Measurements from ENCODE around the gene LEF1. TPM values are rescaled to one million over a fixed set of nuclear protein-coding genes. Genes with fewer than 3 reads are reported as not detected.
A peak's percentile ranks its signal among the peaks of the same experiment; 100 is the strongest.

The LEF1 gene
- total RNA-seq, 1 donor from 2014 or later = 76.6 TPM

DNA sequence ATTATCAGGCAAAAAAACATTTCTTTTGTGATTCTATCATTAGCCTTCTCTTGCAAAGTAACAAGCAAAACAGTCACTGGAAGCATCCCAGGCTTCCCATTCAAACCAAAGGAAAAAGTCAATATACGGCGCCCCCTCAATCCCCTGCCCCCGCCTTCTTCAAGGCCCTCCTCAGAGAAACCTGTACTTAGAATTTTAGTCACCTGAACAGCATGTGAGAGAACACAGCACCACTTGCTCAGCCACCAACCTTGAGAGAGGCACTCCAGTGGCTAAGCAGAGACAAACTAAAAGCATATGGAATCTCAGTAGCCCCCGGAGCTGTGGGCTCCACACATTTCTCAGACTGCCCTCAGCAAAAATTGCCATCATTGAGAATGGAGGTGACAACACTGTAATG lies 25.2 kb downstream of the LEF1 start:
- Mint-ChIP-seq H3K4me3 (no peak overlapping the region), H3K27me3 (ENCODE audit: low read depth) (no peaks in the 10 kb centered on the region), H3K9me3 (no peaks in the 10 kb centered on the region), H3K36me3 (peaks cover 6% of the 10 kb centered on the region), H3K4me1 (peaks cover 50% of the 10 kb centered on the region), H3K27ac (peak overlapping the region; percentile 28)
- no peak for DNase-seq (ENCODE audit: low spot score in 2 of 2, unreplicated experiment in 2 of 2)
- TF ChIP-seq CTCF (IDR thresholded peaks at IDR 0.05; ENCODE audit: unreplicated experiment) = no peak

DNA sequence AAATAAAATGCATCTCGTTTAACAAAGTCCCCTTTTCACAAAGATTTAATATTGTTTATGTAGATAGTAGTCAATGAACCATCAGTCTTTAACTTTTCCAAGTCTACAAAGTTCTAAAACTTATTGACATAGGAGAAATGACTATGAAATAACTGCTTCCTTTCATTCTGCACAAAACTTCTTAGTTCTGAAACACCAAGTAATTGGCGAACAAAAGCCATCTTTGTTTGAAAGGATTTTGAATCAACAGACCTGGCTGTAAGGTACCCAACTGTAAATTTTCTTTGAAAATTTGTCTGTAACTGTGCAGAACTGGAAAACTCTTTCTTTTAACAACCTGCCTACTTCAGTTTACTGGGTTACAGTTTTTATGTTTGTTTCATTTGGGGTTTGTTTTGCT lies 25.9 kb downstream of the LEF1 start:
- no peak for TF ChIP-seq CTCF (IDR thresholded peaks at IDR 0.05; ENCODE audit: unreplicated experiment)
- Mint-ChIP-seq H3K4me1 (peaks cover 50% of the 10 kb centered on the region), H3K4me3 (no peak overlapping the region), H3K36me3 (peaks cover 6% of the 10 kb centered on the region), H3K27ac (no peak overlapping the region), H3K9me3 (no peaks in the 10 kb centered on the region), H3K27me3 (ENCODE audit: low read depth) (no peaks in the 10 kb centered on the region)
- no peak for DNase-seq (ENCODE audit: low spot score in 2 of 2, unreplicated experiment in 2 of 2)

- Mint-ChIP-seq H3K27ac (peak overlapping the region; percentile 65), H3K27me3 (ENCODE audit: low read depth) (no peaks in the 10 kb centered on the region), H3K9me3 (no peaks in the 10 kb centered on the region), H3K4me3 (peak overlapping the region; percentile 4), H3K36me3 (peaks cover 6% of the 10 kb centered on the region), H3K4me1 (peaks cover 50% of the 10 kb centered on the region)
- DNase-seq (ENCODE audit: low spot score in 2 of 2, unreplicated experiment in 2 of 2) = no peak
- TF ChIP-seq CTCF (IDR thresholded peaks at IDR 0.05; ENCODE audit: unreplicated experiment) = no peak
These were observed 27.4 kb downstream of the LEF1 start for GRCh38 chr4:108141213-108141950.

DNA sequence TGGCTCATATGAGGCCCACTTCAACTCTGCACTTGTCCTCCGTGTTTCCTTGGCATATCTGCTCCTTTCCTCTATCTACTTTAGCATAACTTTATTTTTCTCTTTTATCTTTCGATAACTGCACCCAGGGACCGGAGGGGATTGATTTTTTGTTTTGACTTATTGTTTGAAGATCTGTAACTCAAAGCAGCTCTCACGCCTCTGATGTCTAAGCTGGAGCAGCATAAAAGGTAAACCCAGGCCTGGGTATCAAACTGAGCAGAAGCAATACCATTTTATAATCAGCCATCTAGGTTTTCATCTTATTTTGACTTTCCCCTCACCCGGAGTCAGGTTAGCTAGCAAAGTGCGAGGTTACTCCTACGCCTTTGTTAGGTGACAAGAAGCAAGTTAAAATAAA lies 28.4 kb downstream of the LEF1 start:
- peak overlapping the region; percentile 79 for H3K27ac Mint-ChIP-seq
- DNase-seq (ENCODE audit: low spot score in 2 of 2, unreplicated experiment in 2 of 2) = no peak
- H3K4me3 Mint-ChIP-seq = no peak overlapping the region
- peaks cover 59% of the 10 kb centered on the region for H3K4me1 Mint-ChIP-seq
- H3K27me3 Mint-ChIP-seq (ENCODE audit: low read depth) = no peaks in the 10 kb centered on the region
- H3K9me3 Mint-ChIP-seq = no peaks in the 10 kb centered on the region
- no peak for TF ChIP-seq CTCF (IDR thresholded peaks at IDR 0.05; ENCODE audit: unreplicated experiment)
- H3K36me3 Mint-ChIP-seq = no peaks in the 10 kb centered on the region

DNA sequence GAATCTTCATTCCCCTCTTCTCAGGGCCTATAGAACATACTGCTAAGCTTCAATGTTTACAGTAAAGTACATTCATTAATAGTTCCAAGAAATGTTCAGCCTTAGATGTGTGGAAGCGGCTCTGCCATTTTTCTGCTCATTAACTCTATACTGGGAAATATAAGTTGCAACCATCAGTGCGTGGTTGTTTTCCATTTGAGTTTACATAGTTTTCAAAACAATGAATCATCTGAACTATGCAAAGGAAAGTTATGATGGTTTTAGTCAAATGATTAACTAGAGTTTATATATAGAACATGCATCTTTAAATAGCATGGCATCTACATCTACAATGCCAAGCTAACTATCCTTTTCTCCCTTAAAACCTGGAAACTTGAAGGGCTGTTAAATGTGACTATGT lies 29.6 kb downstream of the LEF1 start:
- H3K4me3 Mint-ChIP-seq = no peak overlapping the region
- no peaks in the 10 kb centered on the region for H3K9me3 Mint-ChIP-seq
- peaks cover 5% of the 10 kb centered on the region for H3K36me3 Mint-ChIP-seq
- H3K27ac Mint-ChIP-seq = peak overlapping the region; percentile 32
- H3K4me1 Mint-ChIP-seq = peaks cover 65% of the 10 kb centered on the region
- no peak for DNase-seq (ENCODE audit: low spot score in 2 of 2, unreplicated experiment in 2 of 2)
- TF ChIP-seq CTCF (IDR thresholded peaks at IDR 0.05; ENCODE audit: unreplicated experiment) = no peak
- no peaks in the 10 kb centered on the region for H3K27me3 Mint-ChIP-seq (ENCODE audit: low read depth)

All from mesothelial cell of epicardium (in vitro differentiated cells).